ENCODE measurements around the gene ARHGAP10.

Gene ARHGAP10

DNA sequence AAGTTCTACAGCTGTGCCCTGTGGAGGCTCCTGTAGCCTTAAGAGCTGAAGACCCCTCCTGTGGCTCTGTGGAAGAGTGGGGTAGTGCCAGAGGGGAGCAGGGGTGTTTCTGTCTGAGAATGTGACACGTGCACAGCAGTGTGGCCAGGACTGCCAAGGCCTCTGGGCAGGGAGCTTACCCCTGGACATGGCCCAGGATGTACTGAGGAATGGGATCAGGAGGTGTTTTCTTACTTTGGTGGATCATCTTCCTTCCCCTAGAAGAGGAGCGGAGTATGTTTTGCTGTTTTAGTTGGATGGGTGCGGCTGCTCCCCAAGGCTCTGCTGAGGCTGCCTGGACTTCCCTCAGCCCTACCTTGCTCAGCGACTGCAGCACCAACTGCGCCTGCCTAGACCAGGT lies 342.6 kb downstream of the ARHGAP10 start:
- TF ChIP-seq, protein P1, sequence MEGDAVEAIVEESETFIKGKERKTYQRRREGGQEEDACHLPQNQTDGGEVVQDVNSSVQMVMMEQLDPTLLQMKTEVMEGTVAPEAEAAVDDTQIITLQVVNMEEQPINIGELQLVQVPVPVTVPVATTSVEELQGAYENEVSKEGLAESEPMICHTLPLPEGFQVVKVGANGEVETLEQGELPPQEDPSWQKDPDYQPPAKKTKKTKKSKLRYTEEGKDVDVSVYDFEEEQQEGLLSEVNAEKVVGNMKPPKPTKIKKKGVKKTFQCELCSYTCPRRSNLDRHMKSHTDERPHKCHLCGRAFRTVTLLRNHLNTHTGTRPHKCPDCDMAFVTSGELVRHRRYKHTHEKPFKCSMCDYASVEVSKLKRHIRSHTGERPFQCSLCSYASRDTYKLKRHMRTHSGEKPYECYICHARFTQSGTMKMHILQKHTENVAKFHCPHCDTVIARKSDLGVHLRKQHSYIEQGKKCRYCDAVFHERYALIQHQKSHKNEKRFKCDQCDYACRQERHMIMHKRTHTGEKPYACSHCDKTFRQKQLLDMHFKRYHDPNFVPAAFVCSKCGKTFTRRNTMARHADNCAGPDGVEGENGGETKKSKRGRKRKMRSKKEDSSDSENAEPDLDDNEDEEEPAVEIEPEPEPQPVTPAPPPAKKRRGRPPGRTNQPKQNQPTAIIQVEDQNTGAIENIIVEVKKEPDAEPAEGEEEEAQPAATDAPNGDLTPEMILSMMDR (IDR thresholded peaks at IDR 0.05; ENCODE audit: low read depth, low read length): no peak
- DNase-seq (ENCODE audit: low read depth, low spot score): no peak
- H3K4me3 ChIP-seq (ENCODE audit: low read depth, low read length): no peak overlapping the region
- in situ Hi-C loops (cut with HindIII; ENCODE audit: low sequenced_read_pairs): no loop called here

DNA sequence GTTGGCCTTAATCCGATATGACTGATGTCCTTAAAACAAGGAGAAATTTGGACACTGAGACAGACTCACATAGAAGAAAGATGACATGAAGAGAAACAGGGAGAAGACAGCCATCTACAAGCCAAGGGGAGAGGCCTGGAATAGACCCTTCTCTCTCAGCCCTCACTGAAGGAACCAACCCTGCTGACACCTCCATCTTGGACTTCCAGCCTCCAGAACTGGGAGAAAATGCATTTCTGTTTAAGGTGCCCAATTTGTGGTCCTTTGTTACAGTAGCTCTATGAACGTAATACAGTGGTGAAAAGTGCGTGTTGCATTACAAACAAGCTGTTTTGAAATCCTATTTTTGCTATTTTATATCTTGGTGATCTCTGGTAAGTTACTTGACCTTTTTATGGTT lies 343.6 kb downstream of the ARHGAP10 start:
- in situ Hi-C loops (cut with HindIII; ENCODE audit: low sequenced_read_pairs): no loop called here
- no peak overlapping the region for H3K4me3 ChIP-seq (ENCODE audit: low read depth, low read length)
- no peak for DNase-seq (ENCODE audit: low read depth, low spot score)
- TF ChIP-seq, protein P1 (IDR thresholded peaks at IDR 0.05; ENCODE audit: low read depth, low read length): no peak

DNA sequence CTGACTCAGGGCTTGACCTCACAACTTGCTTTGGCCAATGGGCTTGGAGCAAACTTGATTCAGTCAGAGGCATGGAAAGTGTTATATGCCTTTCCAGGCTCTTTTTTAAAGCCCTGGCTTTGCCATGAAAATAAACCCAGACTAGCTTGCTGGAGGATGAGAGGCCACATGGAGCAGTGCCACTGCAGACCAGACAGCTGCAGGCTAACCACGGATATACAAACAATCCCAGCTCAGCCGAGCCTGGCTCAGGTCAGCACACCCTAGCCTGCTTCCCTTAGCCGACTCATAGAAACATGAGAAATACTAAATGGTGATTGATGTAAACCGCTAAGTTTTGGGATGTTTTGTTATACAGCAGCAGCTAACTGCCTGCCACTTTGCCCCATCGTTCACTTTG lies 345.1 kb downstream of the ARHGAP10 start:
- in situ Hi-C loops (cut with HindIII; ENCODE audit: low sequenced_read_pairs): no loop called here
- TF ChIP-seq, protein P1 (IDR thresholded peaks at IDR 0.05; ENCODE audit: low read depth, low read length): no peak
- peak; percentile 37 for DNase-seq (ENCODE audit: low read depth, low spot score)
- no peak overlapping the region for H3K4me3 ChIP-seq (ENCODE audit: low read depth, low read length)

DNA sequence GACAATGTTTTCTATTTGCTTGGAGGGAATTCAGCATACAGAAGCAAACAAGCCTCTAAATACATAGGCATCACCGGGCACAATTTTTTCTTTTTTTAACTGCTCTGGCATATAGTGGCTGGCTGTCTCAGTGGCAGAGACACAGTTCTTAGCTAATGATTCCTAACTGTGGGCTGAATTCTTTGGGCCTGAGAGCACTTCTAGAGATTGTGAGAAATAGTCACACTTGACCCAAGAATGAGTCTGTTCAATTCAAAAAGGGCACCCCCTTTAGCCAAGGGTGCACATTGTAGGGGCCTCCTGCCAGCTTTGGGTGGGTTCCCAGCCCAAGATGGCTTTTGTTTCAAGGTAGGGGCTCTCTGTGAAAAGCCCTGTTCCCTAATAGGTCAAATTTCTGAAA lies 345.7 kb downstream of the ARHGAP10 start:
- in situ Hi-C loops (cut with HindIII; ENCODE audit: low sequenced_read_pairs): no loop called here
- TF ChIP-seq, protein P1 (IDR thresholded peaks at IDR 0.05; ENCODE audit: low read depth, low read length): no peak
- H3K4me3 ChIP-seq (ENCODE audit: low read depth, low read length): no peak overlapping the region
- no peak for DNase-seq (ENCODE audit: low read depth, low spot score)

DNA sequence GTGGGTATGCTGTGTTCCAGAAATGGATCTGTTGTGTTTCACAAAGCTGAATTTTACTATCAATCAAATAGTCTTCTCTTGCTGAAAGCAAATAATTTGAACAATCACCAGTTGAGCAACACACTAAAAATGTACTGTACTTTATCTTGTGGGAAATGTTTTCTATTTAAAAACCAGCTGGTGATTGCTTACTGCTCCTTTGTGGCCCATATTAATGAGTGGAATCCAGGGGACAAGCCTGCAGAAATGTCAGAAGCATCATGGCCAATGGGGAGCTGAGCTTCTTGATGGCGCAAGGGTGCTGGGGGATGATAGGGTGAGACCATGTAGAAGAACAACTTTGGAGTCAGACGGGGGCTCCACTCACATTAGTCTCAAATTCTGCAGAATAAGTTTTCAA lies 346.2 kb downstream of the ARHGAP10 start:
- in situ Hi-C loops (cut with HindIII; ENCODE audit: low sequenced_read_pairs): no loop called here

DNA sequence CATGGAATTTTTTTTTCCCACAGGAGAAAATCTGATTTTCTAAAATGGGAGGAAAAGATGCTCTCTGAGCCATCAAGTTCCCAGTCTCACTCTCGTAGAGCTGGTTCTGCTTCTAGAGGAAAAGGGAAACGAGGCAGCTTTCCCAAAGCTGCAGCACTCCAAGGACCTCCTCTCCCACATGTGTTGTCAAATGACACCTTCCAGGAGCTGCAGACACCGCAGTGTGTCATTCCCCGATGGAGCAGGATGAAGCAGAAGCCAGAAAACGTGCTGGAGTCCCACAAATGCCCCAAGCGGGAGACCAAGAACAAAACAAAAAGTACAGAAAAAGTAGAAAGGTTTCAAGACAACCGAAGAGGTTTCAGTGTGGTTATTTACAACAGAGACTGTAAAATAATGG lies 348.1 kb downstream of the ARHGAP10 start:
- in situ Hi-C loops (cut with HindIII; ENCODE audit: low sequenced_read_pairs): no loop called here
- no peak for DNase-seq (ENCODE audit: low read depth, low spot score)
- TF ChIP-seq, protein P1 (IDR thresholded peaks at IDR 0.05; ENCODE audit: low read depth, low read length): no peak
- H3K4me3 ChIP-seq (ENCODE audit: low read depth, low read length): no peak overlapping the region

More for the DNA sequence above, 346.2 kb downstream of the ARHGAP10 start:
- TF ChIP-seq, protein P1 (IDR thresholded peaks at IDR 0.05; ENCODE audit: low read depth, low read length): no peak
- no peak for DNase-seq (ENCODE audit: low read depth, low spot score)
- H3K4me3 ChIP-seq (ENCODE audit: low read depth, low read length): no peak overlapping the region

DNA sequence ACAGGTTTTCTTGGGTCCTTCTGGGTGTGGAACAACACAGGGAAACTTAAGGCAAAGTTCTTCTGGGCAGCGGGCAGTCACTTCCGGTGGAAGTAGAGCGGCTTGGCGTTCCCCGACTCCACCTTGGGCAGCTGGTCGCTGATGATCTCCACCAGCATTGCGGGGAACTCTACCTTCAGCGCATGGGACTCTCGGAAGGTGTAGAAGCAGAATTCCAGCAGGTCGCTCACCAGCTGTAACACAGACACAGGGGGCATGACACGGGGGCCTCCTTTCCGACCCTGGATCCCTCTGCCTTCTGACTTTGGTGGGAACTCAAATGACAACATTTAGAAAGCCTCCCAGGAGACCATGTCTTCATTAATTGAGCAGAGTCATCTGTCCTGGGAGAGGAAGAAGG lies 349.4 kb downstream of the ARHGAP10 start:
- no peak for DNase-seq (ENCODE audit: low read depth, low spot score)
- H3K4me3 ChIP-seq (ENCODE audit: low read depth, low read length): no peak overlapping the region
- in situ Hi-C loops (cut with HindIII; ENCODE audit: low sequenced_read_pairs): no loop called here
- TF ChIP-seq, protein P1 (IDR thresholded peaks at IDR 0.05; ENCODE audit: low read depth, low read length): no peak
